Uterine smooth muscle cell (primary cell): ENCODE results near the gene OCIAD1. TPM values are rescaled to one million over a fixed set of nuclear protein-coding genes. Genes with fewer than 3 reads are reported as not detected.

Experiments used
- total RNA-seq: library from RNA; depleted of rRNA; stranded (reverse); fragments of >200 nt; gene quantifications from 2 replicates; pipeline ENCODE4 v1.2.3, GENCODE V29; 2014

OCIAD1 gene, protein sequence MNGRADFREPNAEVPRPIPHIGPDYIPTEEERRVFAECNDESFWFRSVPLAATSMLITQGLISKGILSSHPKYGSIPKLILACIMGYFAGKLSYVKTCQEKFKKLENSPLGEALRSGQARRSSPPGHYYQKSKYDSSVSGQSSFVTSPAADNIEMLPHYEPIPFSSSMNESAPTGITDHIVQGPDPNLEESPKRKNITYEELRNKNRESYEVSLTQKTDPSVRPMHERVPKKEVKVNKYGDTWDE
- total RNA-seq: 82.9 and 89.7 TPM in 2 replicates

DNA sequence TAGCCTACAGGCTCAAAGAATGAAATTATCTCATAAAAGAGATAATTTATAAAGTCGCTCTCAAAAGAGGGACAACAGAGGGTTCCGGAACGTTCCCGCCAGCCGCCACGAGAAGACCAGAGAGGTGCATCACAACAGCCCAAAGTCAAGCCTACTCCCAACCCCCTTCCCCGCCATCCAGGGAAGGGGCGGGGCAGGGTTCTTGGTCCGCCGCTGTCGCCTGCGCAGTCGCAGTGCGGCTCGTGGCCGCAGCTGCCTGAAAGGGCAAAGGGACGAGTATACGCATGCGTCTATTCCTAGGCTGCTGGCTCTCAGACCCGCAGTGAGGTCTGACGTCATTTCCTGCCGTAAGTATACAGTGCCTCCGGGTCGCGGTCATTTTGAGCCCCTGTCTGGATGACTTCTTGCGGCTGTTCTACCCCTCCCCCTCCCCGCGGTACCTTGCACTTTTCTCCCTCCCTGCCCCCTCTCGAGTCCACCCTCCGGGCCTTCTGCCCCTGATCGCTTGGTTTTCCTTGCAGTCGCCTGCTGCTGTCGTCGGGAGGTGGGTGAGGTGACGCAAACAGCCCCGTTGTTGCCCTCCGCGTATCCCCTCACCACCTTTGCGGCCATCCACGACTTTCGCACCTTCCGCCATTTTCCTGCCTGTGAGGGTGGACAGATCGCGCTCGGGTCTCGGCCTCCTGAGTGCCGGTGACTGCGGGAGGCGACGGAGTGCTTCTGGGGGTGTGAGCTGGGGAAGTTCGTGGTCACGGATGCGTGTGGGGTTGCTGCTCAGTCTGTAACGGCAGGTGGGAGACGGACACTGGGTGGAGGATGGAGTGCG lies at the start of gene OCIAD1:
Gene OCIAD1, plus strand, starts transcription at position 383 of the 826 bp plus-strand sequence. CDS start 1,537 bp downstream, outside the sequence.

DNA sequence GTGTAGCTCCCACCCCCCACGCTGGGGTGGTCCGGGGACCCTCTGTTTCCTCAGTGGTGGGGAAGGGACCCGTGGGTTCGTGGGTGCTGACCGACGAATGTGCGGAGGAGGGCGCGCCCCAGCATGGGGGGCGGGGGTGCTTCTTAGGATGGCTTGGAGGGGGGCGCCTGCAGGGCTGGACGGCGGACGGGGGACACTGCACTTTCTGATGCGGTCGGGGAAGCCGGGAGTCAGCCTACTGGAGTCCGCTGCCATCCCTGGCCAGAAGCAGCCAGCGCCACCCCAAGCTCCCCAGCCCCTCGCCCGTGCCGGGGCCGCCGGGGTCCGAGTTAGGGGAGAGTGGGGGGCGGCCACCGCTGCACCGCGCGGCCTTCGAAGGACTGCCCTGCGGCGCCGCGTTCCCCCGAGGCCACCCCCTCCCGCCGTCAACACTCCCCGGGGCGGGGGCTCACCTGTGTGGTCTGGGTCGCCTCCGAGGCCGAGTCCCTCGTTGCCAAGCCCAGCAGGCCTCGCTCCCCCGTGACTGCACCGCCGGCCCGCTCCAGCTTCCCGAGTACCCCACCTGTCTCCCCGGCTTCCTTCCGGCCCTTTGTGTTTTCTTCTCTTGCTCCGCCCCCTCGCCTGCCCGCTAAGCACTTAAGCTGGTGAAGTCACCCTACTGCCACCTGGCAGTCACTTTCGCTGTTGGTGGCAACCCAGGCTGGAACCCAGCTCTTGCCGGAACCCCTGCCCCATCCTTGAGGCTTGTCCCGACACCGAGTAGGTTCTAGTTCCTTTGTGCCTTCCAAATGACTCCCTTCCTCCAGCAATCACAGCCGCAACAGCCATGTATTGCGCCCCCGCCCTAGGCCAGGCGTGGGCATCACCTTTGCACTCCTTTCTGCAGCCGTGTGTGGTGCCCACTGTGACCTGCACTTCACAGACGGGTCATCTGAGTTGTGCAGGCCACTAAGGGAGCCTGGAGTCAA lies 75.6 kb downstream of the OCIAD1 start, which contains the start of gene OCIAD2:
Gene OCIAD2, minus strand, starts transcription at position 569 of the 968 bp plus-strand sequence. CDS start 2,225 bp downstream, outside the sequence.

Other genes starting within 250 kb of the OCIAD1 start
- gene FRYL, start 50.8 kb upstream of the OCIAD1 start, total RNA-seq: 62.0 and 91.9 TPM in 2 replicates
- gene OCIAD2, start 75.7 kb downstream of the OCIAD1 start, total RNA-seq: 21.1 and 25.1 TPM in 2 replicates
- gene CWH43, start 155.2 kb downstream of the OCIAD1 start, total RNA-seq: 0.12 TPM in 1 of 2 replicates, not detected in the other